Astrocyte of the spinal cord (primary cell): ENCODE data around the gene HELZ.

Experiments
- DNase-seq: peaks from one replicate; pipeline ENCODE4 v3.0.0; 2011; ENCODE audit warnings: low read depth, low spot score
- H3K4me3 ChIP-seq: 2 replicates; pipeline ENCODE4 v1.5.1; 2011; ENCODE audit warnings: low read depth, mild to moderate bottlenecking, low read length, moderate library complexity
- CTCF ChIP-seq: IDR thresholded peaks from 2 replicates; pipeline ENCODE4 v1.5.1; 2012; ENCODE audit warnings: low read depth, mild to moderate bottlenecking, low read length, inconsistent platforms
- in situ Hi-C: cut with HindIII; loops from 2 replicates; pipeline ENCODE4 v1.10.0; 2017; ENCODE audit warnings: low sequenced_read_pairs

HELZ gene

GRCh38 chr17:67078292-67078691 lies 166.7 kb downstream of the HELZ start:
- no peak for DNase-seq
- no peak for TF ChIP-seq CTCF
- in situ Hi-C loops, result no loop called here
- H3K4me3 ChIP-seq, result no peak overlapping the region

- no peak for TF ChIP-seq CTCF
- no peak overlapping the region for H3K4me3 ChIP-seq
- in situ Hi-C loops, result no loop called here
- no peak for DNase-seq
These were observed 168.7 kb downstream of the HELZ start for GRCh38 chr17:67076290-67076689.

GRCh38 chr17:67074781-67075180 lies 170.2 kb downstream of the HELZ start:
- no peak for TF ChIP-seq CTCF
- DNase-seq, result no peak
- H3K4me3 ChIP-seq, result no peak overlapping the region
- in situ Hi-C loops, result no loop called here

GRCh38 chr17:67072885-67073284 lies 172.1 kb downstream of the HELZ start:
- TF ChIP-seq CTCF, result no peak
- no peak for DNase-seq
- in situ Hi-C loops, result no loop called here
- no peak overlapping the region for H3K4me3 ChIP-seq

GRCh38 chr17:67071595-67071994 lies 173.4 kb downstream of the HELZ start:
- DNase-seq, result no peak
- no peak overlapping the region for H3K4me3 ChIP-seq
- no peak for TF ChIP-seq CTCF
- in situ Hi-C loops, result no loop called here

- no peak for DNase-seq
- no peak for TF ChIP-seq CTCF
- in situ Hi-C loops, result no loop called here
- no peak overlapping the region for H3K4me3 ChIP-seq
These were observed 175.3 kb downstream of the HELZ start for GRCh38 chr17:67069603-67070136.

GRCh38 chr17:67068999-67069398 lies 176.0 kb downstream of the HELZ start:
- in situ Hi-C loops, result no loop called here
- H3K4me3 ChIP-seq, result no peak overlapping the region
- TF ChIP-seq CTCF, result no peak
- DNase-seq, result no peak
